ENCODE results near the gene VCAN.

DNA sequence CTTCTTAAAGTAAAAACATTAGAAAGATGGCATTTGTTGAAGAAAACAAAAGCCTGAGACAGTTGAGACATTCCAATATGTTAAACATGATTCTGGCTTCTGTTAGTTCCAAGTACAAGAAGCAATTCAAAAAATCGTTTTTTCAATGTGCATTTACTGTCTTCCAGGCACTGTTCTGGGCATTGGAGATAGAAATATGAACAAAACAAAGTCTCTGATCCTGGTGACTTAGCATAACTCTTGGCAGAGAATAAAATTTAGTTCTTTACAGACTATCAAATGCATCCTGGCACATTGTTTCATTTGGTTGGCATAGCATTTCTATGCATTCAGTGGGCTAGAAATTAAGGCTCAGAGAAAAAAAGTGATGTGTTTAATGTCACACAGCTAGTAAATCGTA is 77.5 kb downstream of the VCAN start:
- TF ChIP-seq, protein P1, sequence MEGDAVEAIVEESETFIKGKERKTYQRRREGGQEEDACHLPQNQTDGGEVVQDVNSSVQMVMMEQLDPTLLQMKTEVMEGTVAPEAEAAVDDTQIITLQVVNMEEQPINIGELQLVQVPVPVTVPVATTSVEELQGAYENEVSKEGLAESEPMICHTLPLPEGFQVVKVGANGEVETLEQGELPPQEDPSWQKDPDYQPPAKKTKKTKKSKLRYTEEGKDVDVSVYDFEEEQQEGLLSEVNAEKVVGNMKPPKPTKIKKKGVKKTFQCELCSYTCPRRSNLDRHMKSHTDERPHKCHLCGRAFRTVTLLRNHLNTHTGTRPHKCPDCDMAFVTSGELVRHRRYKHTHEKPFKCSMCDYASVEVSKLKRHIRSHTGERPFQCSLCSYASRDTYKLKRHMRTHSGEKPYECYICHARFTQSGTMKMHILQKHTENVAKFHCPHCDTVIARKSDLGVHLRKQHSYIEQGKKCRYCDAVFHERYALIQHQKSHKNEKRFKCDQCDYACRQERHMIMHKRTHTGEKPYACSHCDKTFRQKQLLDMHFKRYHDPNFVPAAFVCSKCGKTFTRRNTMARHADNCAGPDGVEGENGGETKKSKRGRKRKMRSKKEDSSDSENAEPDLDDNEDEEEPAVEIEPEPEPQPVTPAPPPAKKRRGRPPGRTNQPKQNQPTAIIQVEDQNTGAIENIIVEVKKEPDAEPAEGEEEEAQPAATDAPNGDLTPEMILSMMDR (conservative IDR thresholded peaks at IDR 0.05 in 1 of 2, IDR thresholded peaks at IDR 0.05 in 1 of 2; ENCODE audit: extremely low read depth in 1 of 2, insufficient read depth in 1 of 2, low read depth in 1 of 2, low read length in 2 of 2) = no peak
- no peak for TF ChIP-seq EZH2 (IDR thresholded peaks at IDR 0.05; ENCODE audit: borderline replicate concordance, low read length)
